ENCODE results near the gene RPS19BP1. TPM values are rescaled to one million over a fixed set of nuclear protein-coding genes. Genes with fewer than 3 reads are reported as not detected.
A peak's percentile ranks its signal among the peaks of the same experiment; 100 is the strongest.

Gene RPS19BP1
- polyA plus RNA-seq (2013, experiment 1 of 2) = 59.9 TPM
- polyA plus RNA-seq (2013, experiment 2 of 2) = 59.6 TPM

GRCh38 chr22:39532215-39533073, at the start of gene RPS19BP1:
RPS19BP1 (minus strand) TSS chr22:39532748; CDS start chr22:39532738, 10 bp downstream.
- peak within 1 kb of the TSS; percentile 96 for H3K9ac ChIP-seq (ENCODE audit: low read length)
- peaks cover 7 to 13% of the 10 kb centered on the region in 2 experiments for H3K27me3 ChIP-seq (ENCODE audit: control insufficient read depth in 1 of 2, insufficient read depth in 1 of 2, low read length in 2 of 2)
- peak within 1 kb of the TSS; percentile 80 for H2AFZ ChIP-seq (ENCODE audit: low read depth, low read length)
- peaks cover 15% of the 10 kb centered on the region for H3K79me1 ChIP-seq (replicated peaks; ENCODE audit: low read length, poor library complexity, severe bottlenecking)
- H3K4me3 ChIP-seq (ENCODE audit: insufficient read depth in 1 of 2, low read depth in 1 of 2, low read length in 2 of 2) = peak within 1 kb of the TSS; percentile 83 to 88
- H2BK12ac ChIP-seq (ENCODE audit: low read length in 2 of 2) = peak within 1 kb of the TSS in 1 of 2 experiments; percentile 45
- peak within 1 kb of the TSS; percentile 96 for H2BK15ac ChIP-seq (ENCODE audit: low read depth, poor library complexity, severe bottlenecking)
- H3K23ac ChIP-seq (ENCODE audit: low read length in 2 of 2) = peak within 1 kb of the TSS; percentile 81 to 87
- H3K4me2 ChIP-seq (ENCODE audit: low read length, poor library complexity, severe bottlenecking) = peak within 1 kb of the TSS; percentile 87
- peak within 1 kb of the TSS; percentile 21 for H2BK5ac ChIP-seq (ENCODE audit: low read depth, low read length, poor library complexity, severe bottlenecking)
- peak within 1 kb of the TSS in 1 of 2 experiments; percentile 96 for H3K14ac ChIP-seq (ENCODE audit: low read length in 2 of 2)
- H3K27ac ChIP-seq (ENCODE audit: low read length, poor library complexity, severe bottlenecking) = peak within 1 kb of the TSS; percentile 71
- peaks cover 36% of the 10 kb centered on the region for H3K4me1 ChIP-seq (ENCODE audit: control insufficient read depth, insufficient read depth, low read depth, low read length)
- peak within 1 kb of the TSS; percentile 58 for H2BK120ac ChIP-seq (ENCODE audit: low read depth, low read length)
- under 1% methylated on average over 49 of the region's 67 CpGs for WGBS
- H3K9me3 ChIP-seq (ENCODE audit: control insufficient read depth, low read length) = no peaks in the 10 kb centered on the region
- DNase-seq = peak; percentile 98
- peak within 1 kb of the TSS; percentile 96 to 97 for H3K18ac ChIP-seq (ENCODE audit: low read depth in 1 of 2, low read length in 2 of 2)
- peak within 1 kb of the TSS; percentile 78 for H2AK5ac ChIP-seq (ENCODE audit: low read length, severe bottlenecking)
- peak within 1 kb of the TSS; percentile 94 for H4K8ac ChIP-seq (ENCODE audit: low read length)
- H3K36me3 ChIP-seq (ENCODE audit: control insufficient read depth in 1 of 2, insufficient read depth in 2 of 2, low read depth in 1 of 2, low read length in 2 of 2) = peaks cover 33 to 35% of the 10 kb centered on the region in 2 experiments
- H4K91ac ChIP-seq (ENCODE audit: low read length) = peak within 1 kb of the TSS; percentile 91
- H3K4ac ChIP-seq (ENCODE audit: low read depth in 1 of 2, low read length in 2 of 2) = peak within 1 kb of the TSS; percentile 42 to 92

GRCh38 chr22:39581303-39581702, 48.8 kb upstream of the RPS19BP1 start:
- Histone ChIP-seq H3K36me3 (ENCODE audit: control insufficient read depth in 1 of 2, insufficient read depth in 2 of 2, low read depth in 1 of 2, low read length in 2 of 2) (no peaks in the 10 kb centered on the region), H2BK120ac (ENCODE audit: low read depth, low read length) (no peak overlapping the region), H3K27ac (ENCODE audit: low read length, poor library complexity, severe bottlenecking) (no peak overlapping the region), H2AK5ac (ENCODE audit: low read length, severe bottlenecking) (no peak overlapping the region), H2AFZ (ENCODE audit: low read depth, low read length) (no peak overlapping the region), H3K18ac (ENCODE audit: low read depth in 1 of 2, low read length in 2 of 2) (no peak overlapping the region), H3K27me3 (ENCODE audit: control insufficient read depth in 1 of 2, insufficient read depth in 1 of 2, low read length in 2 of 2) (peaks cover 21 to 61% of the 10 kb centered on the region in 2 experiments), H2BK12ac (ENCODE audit: low read length in 2 of 2) (no peak overlapping the region), H3K14ac (ENCODE audit: low read length in 2 of 2) (no peak overlapping the region), H4K8ac (ENCODE audit: low read length) (no peak overlapping the region), H3K9ac (ENCODE audit: low read length) (no peak overlapping the region), H3K79me1 (replicated peaks; ENCODE audit: low read length, poor library complexity, severe bottlenecking) (no peaks in the 10 kb centered on the region), H3K4ac (ENCODE audit: low read depth in 1 of 2, low read length in 2 of 2) (no peak overlapping the region), H3K4me3 (ENCODE audit: insufficient read depth in 1 of 2, low read depth in 1 of 2, low read length in 2 of 2) (no peak overlapping the region), H3K9me3 (ENCODE audit: control insufficient read depth, low read length) (peaks cover 8% of the 10 kb centered on the region), H3K4me2 (ENCODE audit: low read length, poor library complexity, severe bottlenecking) (no peak overlapping the region), H2BK5ac (ENCODE audit: low read depth, low read length, poor library complexity, severe bottlenecking) (no peak overlapping the region), H3K23ac (ENCODE audit: low read length in 2 of 2) (no peak overlapping the region), H4K91ac (ENCODE audit: low read length) (no peak overlapping the region), H2BK15ac (ENCODE audit: low read depth, poor library complexity, severe bottlenecking) (no peak overlapping the region), H3K4me1 (ENCODE audit: control insufficient read depth, insufficient read depth, low read depth, low read length) (peaks cover 11% of the 10 kb centered on the region)
- no peak for DNase-seq
- WGBS = 92% methylated on average over 8 of the region's 8 CpGs

- Histone ChIP-seq H4K91ac (ENCODE audit: low read length) (no peak overlapping the region), H3K27ac (ENCODE audit: low read length, poor library complexity, severe bottlenecking) (no peak overlapping the region), H2BK5ac (ENCODE audit: low read depth, low read length, poor library complexity, severe bottlenecking) (no peak overlapping the region), H3K4me3 (ENCODE audit: insufficient read depth in 1 of 2, low read depth in 1 of 2, low read length in 2 of 2) (no peak overlapping the region), H2AK5ac (ENCODE audit: low read length, severe bottlenecking) (no peak overlapping the region), H3K4ac (ENCODE audit: low read depth in 1 of 2, low read length in 2 of 2) (no peak overlapping the region), H3K27me3 (ENCODE audit: control insufficient read depth in 1 of 2, insufficient read depth in 1 of 2, low read length in 2 of 2) (peaks cover 21 to 61% of the 10 kb centered on the region in 2 experiments), H3K4me2 (ENCODE audit: low read length, poor library complexity, severe bottlenecking) (no peak overlapping the region), H2BK15ac (ENCODE audit: low read depth, poor library complexity, severe bottlenecking) (no peak overlapping the region), H4K8ac (ENCODE audit: low read length) (no peak overlapping the region), H2AFZ (ENCODE audit: low read depth, low read length) (no peak overlapping the region), H3K9ac (ENCODE audit: low read length) (no peak overlapping the region), H3K4me1 (ENCODE audit: control insufficient read depth, insufficient read depth, low read depth, low read length) (peaks cover 11% of the 10 kb centered on the region), H3K18ac (ENCODE audit: low read depth in 1 of 2, low read length in 2 of 2) (no peak overlapping the region), H3K23ac (ENCODE audit: low read length in 2 of 2) (no peak overlapping the region), H3K9me3 (ENCODE audit: control insufficient read depth, low read length) (peaks cover 8% of the 10 kb centered on the region), H2BK12ac (ENCODE audit: low read length in 2 of 2) (no peak overlapping the region), H3K79me1 (replicated peaks; ENCODE audit: low read length, poor library complexity, severe bottlenecking) (no peaks in the 10 kb centered on the region), H2BK120ac (ENCODE audit: low read depth, low read length) (no peak overlapping the region), H3K14ac (ENCODE audit: low read length in 2 of 2) (no peak overlapping the region), H3K36me3 (ENCODE audit: control insufficient read depth in 1 of 2, insufficient read depth in 2 of 2, low read depth in 1 of 2, low read length in 2 of 2) (no peaks in the 10 kb centered on the region)
- DNase-seq = no peak
- WGBS = 93% methylated on average over 6 of the region's 6 CpGs
Measured at GRCh38 chr22:39580795-39581194, 48.2 kb upstream of the RPS19BP1 start.

GRCh38 chr22:39580006-39580441, 47.5 kb upstream of the RPS19BP1 start:
- Histone ChIP-seq H4K8ac (ENCODE audit: low read length) (no peak overlapping the region), H3K9me3 (ENCODE audit: control insufficient read depth, low read length) (peaks cover 8% of the 10 kb centered on the region), H3K4ac (ENCODE audit: low read depth in 1 of 2, low read length in 2 of 2) (no peak overlapping the region), H3K4me1 (ENCODE audit: control insufficient read depth, insufficient read depth, low read depth, low read length) (peaks cover 13% of the 10 kb centered on the region), H3K23ac (ENCODE audit: low read length in 2 of 2) (peak overlapping the region in 1 of 2 experiments; percentile 65), H3K36me3 (ENCODE audit: control insufficient read depth in 1 of 2, insufficient read depth in 2 of 2, low read depth in 1 of 2, low read length in 2 of 2) (no peaks in the 10 kb centered on the region), H3K14ac (ENCODE audit: low read length in 2 of 2) (no peak overlapping the region), H3K27ac (ENCODE audit: low read length, poor library complexity, severe bottlenecking) (no peak overlapping the region), H2BK120ac (ENCODE audit: low read depth, low read length) (no peak overlapping the region), H2AFZ (ENCODE audit: low read depth, low read length) (no peak overlapping the region), H2AK5ac (ENCODE audit: low read length, severe bottlenecking) (no peak overlapping the region), H2BK5ac (ENCODE audit: low read depth, low read length, poor library complexity, severe bottlenecking) (no peak overlapping the region), H3K18ac (ENCODE audit: low read depth in 1 of 2, low read length in 2 of 2) (no peak overlapping the region), H3K27me3 (ENCODE audit: control insufficient read depth in 1 of 2, insufficient read depth in 1 of 2, low read length in 2 of 2) (peaks cover 21 to 61% of the 10 kb centered on the region in 2 experiments), H2BK15ac (ENCODE audit: low read depth, poor library complexity, severe bottlenecking) (no peak overlapping the region), H2BK12ac (ENCODE audit: low read length in 2 of 2) (no peak overlapping the region), H3K79me1 (replicated peaks; ENCODE audit: low read length, poor library complexity, severe bottlenecking) (no peaks in the 10 kb centered on the region), H3K4me2 (ENCODE audit: low read length, poor library complexity, severe bottlenecking) (no peak overlapping the region), H3K4me3 (ENCODE audit: insufficient read depth in 1 of 2, low read depth in 1 of 2, low read length in 2 of 2) (no peak overlapping the region), H3K9ac (ENCODE audit: low read length) (no peak overlapping the region), H4K91ac (ENCODE audit: low read length) (no peak overlapping the region)
- DNase-seq = no peak
- 62% methylated on average over 5 of the region's 5 CpGs for WGBS

Measured in mesenchymal stem cell (in vitro differentiated cells and primary cell).